OCI-LY3 (cell line): ENCODE measurements around the gene FBXL20.

ENCODE experiments used
- EZH2phosphoT487 ChIP-seq: fragments of 200-600 bp; shearing (Covaris generic); IDR thresholded peaks from 2 replicates; pipeline ENCODE4 v1.6.1; 2018; ENCODE audit warnings: antibody characterized with exemption, mixed run types, low read depth
- TF ChIP-seq, protein P1 (sequence below): fragments of 200-600, 300-600 bp; sonication (generic); IDR thresholded peaks from 2 replicates; pipeline ENCODE4 v1.5.1; 2014; ENCODE audit warnings: antibody characterized with exemption, low read length, low read depth

GRCh38 chr17:39218906-39219305, 182.5 kb downstream of the FBXL20 start:
- TF ChIP-seq, protein P1, sequence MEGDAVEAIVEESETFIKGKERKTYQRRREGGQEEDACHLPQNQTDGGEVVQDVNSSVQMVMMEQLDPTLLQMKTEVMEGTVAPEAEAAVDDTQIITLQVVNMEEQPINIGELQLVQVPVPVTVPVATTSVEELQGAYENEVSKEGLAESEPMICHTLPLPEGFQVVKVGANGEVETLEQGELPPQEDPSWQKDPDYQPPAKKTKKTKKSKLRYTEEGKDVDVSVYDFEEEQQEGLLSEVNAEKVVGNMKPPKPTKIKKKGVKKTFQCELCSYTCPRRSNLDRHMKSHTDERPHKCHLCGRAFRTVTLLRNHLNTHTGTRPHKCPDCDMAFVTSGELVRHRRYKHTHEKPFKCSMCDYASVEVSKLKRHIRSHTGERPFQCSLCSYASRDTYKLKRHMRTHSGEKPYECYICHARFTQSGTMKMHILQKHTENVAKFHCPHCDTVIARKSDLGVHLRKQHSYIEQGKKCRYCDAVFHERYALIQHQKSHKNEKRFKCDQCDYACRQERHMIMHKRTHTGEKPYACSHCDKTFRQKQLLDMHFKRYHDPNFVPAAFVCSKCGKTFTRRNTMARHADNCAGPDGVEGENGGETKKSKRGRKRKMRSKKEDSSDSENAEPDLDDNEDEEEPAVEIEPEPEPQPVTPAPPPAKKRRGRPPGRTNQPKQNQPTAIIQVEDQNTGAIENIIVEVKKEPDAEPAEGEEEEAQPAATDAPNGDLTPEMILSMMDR, result no peak
- TF ChIP-seq EZH2phosphoT487, result no peak
